ENCODE measurements around the gene LGALS12. TPM values are rescaled to one million over a fixed set of nuclear protein-coding genes. Genes with fewer than 3 reads are reported as not detected.

Gene LGALS12
- total and polyA plus RNA-seq, 2 donors (not counting 1 experiment from before 2014, with no cell fraction given): 0.19 TPM; not detected in 1

Other genes with a start within 250 kb of the LGALS12 start
- gene SLC22A9, start 136.3 kb upstream of the LGALS12 start, total RNA-seq: not detected in 2 replicates
- not detected in 2 replicates for gene SLC22A9, start 136.3 kb upstream of the LGALS12 start, polyA plus RNA-seq
- gene PLAAT5, start 14.9 kb upstream of the LGALS12 start, total RNA-seq: not detected in 2 replicates
- not detected in 2 replicates for gene PLAAT5, start 14.9 kb upstream of the LGALS12 start, polyA plus RNA-seq
- 12.6 and 13.1 TPM in 2 replicates for gene PLAAT4, start 30.7 kb downstream of the LGALS12 start, total RNA-seq
- gene PLAAT4, start 30.7 kb downstream of the LGALS12 start, polyA plus RNA-seq: 32.7 and 35.0 TPM in 2 replicates
- gene PLAAT2, start 57.3 kb downstream of the LGALS12 start, total RNA-seq: not detected in 2 replicates
- gene PLAAT2, start 57.3 kb downstream of the LGALS12 start, polyA plus RNA-seq: 3.4 and 4.0 TPM in 2 replicates
- gene PLAAT3, start 108.3 kb downstream of the LGALS12 start, total RNA-seq: 0.95 and 2.3 TPM in 2 replicates
- 2.6 and 3.1 TPM in 2 replicates for gene PLAAT3, start 108.3 kb downstream of the LGALS12 start, polyA plus RNA-seq
- gene ATL3, start 165.3 kb downstream of the LGALS12 start, total RNA-seq: 33.8 and 36.5 TPM in 2 replicates
- 8.6 and 8.9 TPM in 2 replicates for gene ATL3, start 165.3 kb downstream of the LGALS12 start, polyA plus RNA-seq
- gene RTN3, start 175.4 kb downstream of the LGALS12 start, total RNA-seq: 20.1 and 24.9 TPM in 2 replicates
- 8.8 and 10.1 TPM in 2 replicates for gene RTN3, start 175.4 kb downstream of the LGALS12 start, polyA plus RNA-seq